ENCODE data around the gene LZTR1. TPM values are rescaled to one million over a fixed set of nuclear protein-coding genes. Genes with fewer than 3 reads are reported as not detected.
"Not testable (repeated sequence)": the region's sequence is repeated elsewhere in the genome, so short reads cannot be mapped to it uniquely, and the experiment has no call there.

LZTR1 gene
- total and polyA plus RNA-seq, 9 donors = 27.7 to 42.2 (median 35.4) TPM

GRCh38 chr22:20965888-20966855, 15.9 kb upstream of the LZTR1 start:
- H3K9me3 ChIP-seq (replicated peaks; ENCODE audit: control insufficient read depth, low read depth, low read length) = no peaks in the 10 kb centered on the region
- H3K4me3 ChIP-seq (ENCODE audit: low read length) = no peak overlapping the region
- peaks cover 9% of the 10 kb centered on the region for H3K4me1 ChIP-seq (ENCODE audit: control insufficient read depth, insufficient read depth, low read length)
- H3K36me3 ChIP-seq (ENCODE audit: control insufficient read depth, insufficient read depth, low read length) = no peaks in the 10 kb centered on the region
- DNase-seq = no peak
- peaks cover 30% of the 10 kb centered on the region for H3K27me3 ChIP-seq (ENCODE audit: control insufficient read depth, insufficient read depth, low read length)
- no peak overlapping the region for H3K27ac ChIP-seq (ENCODE audit: low read length)
- 61% methylated on average over 11 of the region's 13 CpGs for WGBS (ENCODE audit: insufficient coverage)

GRCh38 chr22:20966883-20967696, 15.0 kb upstream of the LZTR1 start, which contains the start of gene AIFM3:
Gene AIFM3, plus strand, starts transcription at chr22:20967255. Its CDS starts 690 bp downstream, at chr22:20967945.
- Histone ChIP-seq H3K27ac (ENCODE audit: low read length) (no peak within 1 kb of the TSS), H3K36me3 (ENCODE audit: control insufficient read depth, insufficient read depth, low read length) (no peaks in the 10 kb centered on the region), H3K27me3 (ENCODE audit: control insufficient read depth, insufficient read depth, low read length) (peaks cover 30% of the 10 kb centered on the region), H3K4me1 (ENCODE audit: control insufficient read depth, insufficient read depth, low read length) (peaks cover 9% of the 10 kb centered on the region), H3K9me3 (replicated peaks; ENCODE audit: control insufficient read depth, low read depth, low read length) (no peaks in the 10 kb centered on the region), H3K4me3 (ENCODE audit: low read length) (no peak within 1 kb of the TSS)
- 35% methylated on average over 16 of the region's 22 CpGs for WGBS (ENCODE audit: insufficient coverage)
- no peak for DNase-seq

- Histone ChIP-seq H3K27me3 (ENCODE audit: control insufficient read depth, insufficient read depth, low read length) (peaks cover 30% of the 10 kb centered on the region), H3K9me3 (replicated peaks; ENCODE audit: control insufficient read depth, low read depth, low read length) (no peaks in the 10 kb centered on the region), H3K36me3 (ENCODE audit: control insufficient read depth, insufficient read depth, low read length) (no peaks in the 10 kb centered on the region), H3K4me3 (ENCODE audit: low read length) (no peak overlapping the region), H3K27ac (ENCODE audit: low read length) (no peak overlapping the region), H3K4me1 (ENCODE audit: control insufficient read depth, insufficient read depth, low read length) (peaks cover 9% of the 10 kb centered on the region)
- WGBS (ENCODE audit: insufficient coverage) = 29% methylated on average over 9 of the region's 19 CpGs
- DNase-seq = no peak
Measured at GRCh38 chr22:20967697-20968211, 14.3 kb upstream of the LZTR1 start.

- Histone ChIP-seq H3K4me3 (ENCODE audit: low read length) (no peak overlapping the region), H3K27ac (ENCODE audit: low read length) (no peak overlapping the region), H3K27me3 (ENCODE audit: control insufficient read depth, insufficient read depth, low read length) (peaks cover 29% of the 10 kb centered on the region), H3K4me1 (ENCODE audit: control insufficient read depth, insufficient read depth, low read length) (peaks cover 9% of the 10 kb centered on the region), H3K9me3 (replicated peaks; ENCODE audit: control insufficient read depth, low read depth, low read length) (no peaks in the 10 kb centered on the region), H3K36me3 (ENCODE audit: control insufficient read depth, insufficient read depth, low read length) (no peaks in the 10 kb centered on the region)
- 77% methylated on average over 2 of the region's 7 CpGs for WGBS (ENCODE audit: insufficient coverage)
- DNase-seq = no peak
Measured at GRCh38 chr22:20968281-20968977, 13.7 kb upstream of the LZTR1 start.

GRCh38 chr22:20970939-20971657, 11.0 kb upstream of the LZTR1 start:
- DNase-seq = no peak
- H3K27me3 ChIP-seq (ENCODE audit: control insufficient read depth, insufficient read depth, low read length) = peaks cover 6% of the 10 kb centered on the region
- H3K36me3 ChIP-seq (ENCODE audit: control insufficient read depth, insufficient read depth, low read length) = no peaks in the 10 kb centered on the region
- no peak overlapping the region for H3K4me3 ChIP-seq (ENCODE audit: low read length)
- no peaks in the 10 kb centered on the region for H3K9me3 ChIP-seq (replicated peaks; ENCODE audit: control insufficient read depth, low read depth, low read length)
- no peak overlapping the region for H3K27ac ChIP-seq (ENCODE audit: low read length)
- WGBS (ENCODE audit: insufficient coverage) = 17% methylated on average over 3 of the region's 4 CpGs
- H3K4me1 ChIP-seq (ENCODE audit: control insufficient read depth, insufficient read depth, low read length) = no peaks in the 10 kb centered on the region

- not testable (repeated sequence) for H3K36me3 ChIP-seq (ENCODE audit: control insufficient read depth, insufficient read depth, low read length); H3K27me3 ChIP-seq (ENCODE audit: control insufficient read depth, insufficient read depth, low read length); DNase-seq; H3K27ac ChIP-seq (ENCODE audit: low read length); H3K4me1 ChIP-seq (ENCODE audit: control insufficient read depth, insufficient read depth, low read length); H3K9me3 ChIP-seq (replicated peaks; ENCODE audit: control insufficient read depth, low read depth, low read length); H3K4me3 ChIP-seq (ENCODE audit: low read length)
- 80% methylated on average over 2 of the region's 11 CpGs for WGBS (ENCODE audit: insufficient coverage)
Measured at GRCh38 chr22:20972014-20972694, 9.9 kb upstream of the LZTR1 start.

GRCh38 chr22:20972933-20973577, 9.0 kb upstream of the LZTR1 start:
- WGBS (ENCODE audit: insufficient coverage) = 75% methylated on average over 9 of the region's 21 CpGs
- Histone ChIP-seq H3K36me3 (ENCODE audit: control insufficient read depth, insufficient read depth, low read length) (no peaks in the 10 kb centered on the region), H3K9me3 (replicated peaks; ENCODE audit: control insufficient read depth, low read depth, low read length) (no peaks in the 10 kb centered on the region), H3K27me3 (ENCODE audit: control insufficient read depth, insufficient read depth, low read length) (no peaks in the 10 kb centered on the region), H3K4me3 (ENCODE audit: low read length) (no peak overlapping the region), H3K27ac (ENCODE audit: low read length) (no peak overlapping the region), H3K4me1 (ENCODE audit: control insufficient read depth, insufficient read depth, low read length) (no peaks in the 10 kb centered on the region)
- no peak for DNase-seq

GRCh38 chr22:20973634-20974286, 8.3 kb upstream of the LZTR1 start:
- 70% methylated on average over 5 of the region's 21 CpGs for WGBS (ENCODE audit: insufficient coverage)
- DNase-seq = no peak
- Histone ChIP-seq H3K36me3 (ENCODE audit: control insufficient read depth, insufficient read depth, low read length) (no peaks in the 10 kb centered on the region), H3K27me3 (ENCODE audit: control insufficient read depth, insufficient read depth, low read length) (no peaks in the 10 kb centered on the region), H3K27ac (ENCODE audit: low read length) (no peak overlapping the region), H3K9me3 (replicated peaks; ENCODE audit: control insufficient read depth, low read depth, low read length) (no peaks in the 10 kb centered on the region), H3K4me1 (ENCODE audit: control insufficient read depth, insufficient read depth, low read length) (no peaks in the 10 kb centered on the region), H3K4me3 (ENCODE audit: low read length) (no peak overlapping the region)
